Breast epithelium (tissue), 3 donors: ENCODE data around the gene SLC6A11.

Experiments
- CTCF ChIP-seq, 3 donors: fragments of 450-650 bp; IDR thresholded peaks; one replicate each; pipeline ENCODE4 v1.5.1; 2016 to 2017; ENCODE audit warnings: antibody characterized with exemption in 3 of 3, mild to moderate bottlenecking in 3 of 3, moderate library complexity in 3 of 3
- POLR2A ChIP-seq: fragments of 450-650 bp; IDR thresholded peaks from one replicate; pipeline ENCODE4 v1.6.1; 2016; ENCODE audit warnings: antibody characterized with exemption, mild to moderate bottlenecking, moderate library complexity
- POLR2AphosphoS5 ChIP-seq, 3 donors: sonication (generic); formaldehyde crosslinking; IDR thresholded peaks; one replicate each; pipeline ENCODE4 v1.6.1; 2017; ENCODE audit warnings: antibody characterized with exemption in 3 of 3

- TF ChIP-seq POLR2A, result no peak
- TF ChIP-seq CTCF (IDR thresholded peaks at IDR 0.05), result no peak
- no peak for TF ChIP-seq POLR2AphosphoS5 (IDR thresholded peaks at IDR 0.05)
Observed at GRCh38 chr3:10948326-10948725, 132.3 kb downstream of the SLC6A11 start.
